ENCODE data around the gene AP2A2.

The AP2A2 gene

GRCh38 chr11:1055109-1055703 lies 129.5 kb downstream of the AP2A2 start:
- TF ChIP-seq GATA2 (IDR thresholded peaks at IDR 0.05; ENCODE audit: low read depth, low read length) (no peak), GATA3 (IDR thresholded peaks at IDR 0.05; ENCODE audit: low read depth, low read length) (no peak)

- TF ChIP-seq GATA3 (IDR thresholded peaks at IDR 0.05; ENCODE audit: low read depth, low read length) (no peak), GATA2 (IDR thresholded peaks at IDR 0.05; ENCODE audit: low read depth, low read length) (no peak)
These were observed 130.5 kb downstream of the AP2A2 start for GRCh38 chr11:1055990-1056771.

GRCh38 chr11:1057806-1058205 lies 132.1 kb downstream of the AP2A2 start:
- TF ChIP-seq GATA3 (IDR thresholded peaks at IDR 0.05; ENCODE audit: low read depth, low read length): no peak
- no peak for TF ChIP-seq GATA2 (IDR thresholded peaks at IDR 0.05; ENCODE audit: low read depth, low read length)

- TF ChIP-seq GATA2 (IDR thresholded peaks at IDR 0.05; ENCODE audit: low read depth, low read length) (no peak), GATA3 (IDR thresholded peaks at IDR 0.05; ENCODE audit: low read depth, low read length) (no peak)
These were observed 134.1 kb downstream of the AP2A2 start for GRCh38 chr11:1059759-1060158.

- no peak for TF ChIP-seq GATA2 (IDR thresholded peaks at IDR 0.05; ENCODE audit: low read depth, low read length)
- no peak for TF ChIP-seq GATA3 (IDR thresholded peaks at IDR 0.05; ENCODE audit: low read depth, low read length)
These were observed 134.7 kb downstream of the AP2A2 start for GRCh38 chr11:1060410-1060809.

GRCh38 chr11:1060852-1061616 lies 135.4 kb downstream of the AP2A2 start:
- no peak for TF ChIP-seq GATA2 (IDR thresholded peaks at IDR 0.05; ENCODE audit: low read depth, low read length)
- no peak for TF ChIP-seq GATA3 (IDR thresholded peaks at IDR 0.05; ENCODE audit: low read depth, low read length)

Measured in SH-SY5Y (cell line).